NCI-H2196 (cell line): Measurements from ENCODE around the gene ARG1.

ENCODE experiments used
- DNase-seq: peaks from one replicate; lab custom pipeline; 2025; ENCODE audit not compliant: unreplicated experiment; lab: John Stamatoyannopoulos, UW

ARG1 gene

GRCh38 chr6:131581523-131581922 lies 8.5 kb downstream of the ARG1 start:
- no peak for DNase-seq

- DNase-seq: no peak
Observed at GRCh38 chr6:131586543-131586942, 13.5 kb downstream of the ARG1 start.

DNA sequence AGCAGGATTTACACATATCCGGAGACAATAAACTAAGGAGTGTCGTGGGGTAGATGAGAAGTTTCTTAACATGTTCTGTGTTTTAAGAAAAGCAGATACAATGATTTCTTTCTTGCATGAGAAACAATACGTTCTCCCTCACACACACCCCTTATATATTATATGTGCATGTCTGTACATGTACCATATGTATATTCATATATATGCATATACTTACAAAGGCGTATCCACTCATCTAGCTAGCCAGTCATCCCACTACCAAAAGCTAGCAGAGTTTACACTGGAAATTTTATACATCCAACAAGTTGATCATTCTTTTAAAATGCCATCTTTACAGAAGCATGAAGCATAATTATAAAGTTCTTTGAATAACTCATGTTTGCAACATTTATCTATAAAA lies 14.9 kb downstream of the ARG1 start:
- DNase-seq: no peak

DNA sequence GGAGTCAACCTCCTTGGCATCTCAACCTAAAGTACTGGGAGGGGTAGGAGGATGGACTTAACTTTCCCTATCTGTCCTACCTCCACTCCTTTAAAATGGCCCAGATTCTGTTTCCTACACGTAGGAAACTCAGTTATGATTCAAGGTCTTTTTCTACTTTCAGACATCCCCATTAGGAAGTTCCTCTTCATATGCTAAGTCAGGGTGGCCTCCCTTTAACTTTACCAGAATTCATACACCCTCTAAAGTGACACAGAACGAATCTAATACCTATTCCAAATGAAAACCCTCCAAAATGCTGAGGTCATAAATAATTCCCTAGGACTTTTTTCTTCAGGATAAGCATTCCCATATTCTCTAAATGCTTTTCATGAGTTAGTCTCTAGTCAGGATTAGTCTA lies 15.6 kb downstream of the ARG1 start:
- no peak for DNase-seq

- no peak for DNase-seq
Observed at GRCh38 chr6:131592935-131593334, 19.9 kb downstream of the ARG1 start.

DNA sequence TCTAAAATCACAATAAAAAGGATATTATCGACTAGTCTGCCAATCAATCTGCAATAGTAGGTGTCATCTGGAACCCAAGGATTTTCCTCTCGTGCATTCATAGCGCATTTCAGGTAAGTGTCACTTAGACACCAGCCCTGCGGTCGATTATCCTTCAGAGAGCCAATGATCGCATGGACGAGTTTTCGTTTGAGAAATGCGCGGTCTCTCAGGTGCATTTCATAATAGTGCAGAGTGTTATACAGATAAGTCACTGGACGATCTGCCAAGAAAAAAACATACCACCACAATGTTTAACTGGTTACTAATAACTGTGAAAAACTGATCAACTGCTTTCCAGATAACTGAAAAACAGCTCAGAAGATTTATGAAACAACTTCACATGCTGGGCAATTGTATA lies 21.0 kb downstream of the ARG1 start:
- DNase-seq: no peak

- no peak for DNase-seq
Observed at GRCh38 chr6:131597446-131597845, 24.4 kb downstream of the ARG1 start.

GRCh38 chr6:131600716-131601115 lies 27.7 kb downstream of the ARG1 start:
- no peak for DNase-seq

- DNase-seq: no peak
Observed at GRCh38 chr6:131602781-131603312, 29.8 kb downstream of the ARG1 start.

DNA sequence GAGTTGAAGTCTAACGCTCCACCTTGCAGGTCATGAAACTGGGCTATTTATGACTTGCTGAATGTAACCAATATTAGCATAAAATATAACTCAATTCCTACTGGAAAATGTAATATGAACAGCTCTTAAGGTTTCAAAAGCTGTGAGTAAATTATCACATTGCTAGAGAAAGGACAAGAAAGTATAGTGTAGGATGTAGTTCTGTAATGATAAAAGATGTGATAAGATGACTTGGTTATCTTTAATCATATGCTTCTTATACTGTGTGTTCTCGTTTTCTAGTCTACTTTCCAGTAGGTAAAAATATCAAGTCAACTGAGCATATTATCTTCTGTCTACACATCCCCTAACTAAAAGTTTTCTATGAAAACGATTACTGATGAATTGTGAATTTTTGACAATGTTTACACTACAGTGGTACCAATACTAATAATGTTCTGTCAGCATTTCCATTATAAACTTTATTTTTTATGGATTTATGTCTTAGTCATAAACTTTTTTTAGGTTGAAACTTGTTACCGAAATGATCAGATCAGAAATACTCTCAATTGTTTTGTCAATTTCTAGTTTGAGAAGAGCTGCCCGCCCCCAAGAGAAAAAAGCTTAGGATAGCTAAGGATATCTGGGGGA lies 40.4 kb downstream of the ARG1 start:
- DNase-seq: no peak

DNA sequence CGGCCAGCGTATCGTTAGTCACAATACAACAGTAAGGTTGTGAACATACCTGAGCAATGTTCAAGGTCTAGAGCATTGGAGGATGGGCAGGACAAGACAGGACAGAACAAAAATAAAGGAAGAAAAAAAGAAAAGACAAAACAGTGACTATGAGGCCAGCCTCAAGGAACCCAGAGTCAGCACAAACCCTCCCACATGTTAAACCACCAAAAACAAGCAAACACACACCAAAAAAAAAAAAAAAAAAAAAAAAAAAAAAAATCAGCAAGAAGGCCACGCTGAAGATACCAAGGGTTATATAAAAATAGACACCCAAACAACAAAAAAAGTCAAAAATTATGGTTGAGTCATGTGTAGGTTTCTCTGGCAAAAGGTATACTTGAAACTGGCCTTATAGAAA lies 42.2 kb downstream of the ARG1 start:
- DNase-seq: no peak

GRCh38 chr6:131627724-131628682 lies 55.0 kb downstream of the ARG1 start, which contains the start of gene MED23:
MED23 (minus strand) TSS chr6:131628242; CDS start chr6:131628049, 193 bp downstream.
- peak; percentile 95 for DNase-seq

DNA sequence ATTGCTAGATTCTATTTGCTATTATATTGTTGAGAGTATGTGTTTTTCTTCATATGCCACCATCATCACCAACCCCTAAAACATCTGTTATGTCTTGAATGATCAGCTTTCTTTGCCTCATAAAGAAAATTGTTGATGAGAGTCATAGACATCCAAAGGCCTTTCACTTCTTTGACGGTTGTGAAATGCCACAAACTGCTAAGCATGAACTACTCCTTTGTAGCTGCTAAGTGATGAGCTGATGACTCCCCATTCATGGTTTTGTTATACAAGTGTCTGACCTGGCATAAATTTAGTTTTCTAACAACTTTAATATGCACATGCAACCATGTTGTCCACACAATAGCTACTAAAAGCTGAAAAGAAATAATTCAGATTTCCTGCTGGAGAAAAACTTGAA lies 55.7 kb downstream of the ARG1 start:
- DNase-seq: no peak

GRCh38 chr6:131629651-131630050 lies 56.6 kb downstream of the ARG1 start:
- peak; percentile 35 for DNase-seq

DNA sequence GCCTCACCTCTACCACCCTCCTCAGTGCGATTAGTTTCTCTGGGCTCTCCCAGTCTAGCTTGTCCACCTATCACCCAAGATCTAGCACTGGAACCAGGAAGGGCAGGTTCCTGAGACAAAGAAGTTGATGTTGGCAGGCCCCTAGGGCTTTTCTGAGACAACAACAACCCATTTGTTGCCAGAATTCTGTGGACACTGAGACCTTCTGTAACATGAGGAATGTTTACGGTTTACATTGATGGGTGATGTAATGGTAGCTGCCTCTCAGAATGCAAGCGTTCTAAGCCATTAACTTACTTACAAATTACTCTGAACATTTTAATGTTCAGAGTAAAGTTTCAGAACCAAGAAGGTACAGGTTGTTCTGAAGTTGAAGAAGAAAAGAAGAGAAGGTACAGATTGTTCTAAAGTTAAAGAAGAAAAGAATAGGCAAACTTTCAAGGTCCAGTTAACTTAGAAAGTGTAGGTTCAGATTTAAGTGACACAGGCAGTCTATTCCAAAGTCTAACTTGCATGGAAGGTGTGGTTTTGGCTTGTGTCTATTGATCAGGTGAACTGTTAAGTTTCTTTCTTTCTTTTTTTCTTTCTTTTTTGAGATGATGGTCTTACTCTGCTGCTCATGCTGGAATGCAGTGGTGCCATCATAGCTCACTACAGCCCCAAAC lies 58.7 kb downstream of the ARG1 start:
- DNase-seq: no peak
